ENCODE measurements around the gene LRRC74B. TPM values are rescaled to one million over a fixed set of nuclear protein-coding genes. Genes with fewer than 3 reads are reported as not detected.

Gene LRRC74B
- total and polyA plus RNA-seq, 12 donors, result 0.07 to 0.32 (median 0.19) TPM; not detected in 8

- WGBS, 4 donors, result 73 to 85% (median 77%) methylated on average over 5 of the region's 5 CpGs
- Histone ChIP-seq H3K9me3 (replicated peaks in 1 of 3) (no peaks in the 10 kb centered on the region), H3K36me3 (replicated peaks in 1 of 2) (no peaks in the 10 kb centered on the region), H3K27me3 (no peaks in the 10 kb centered on the region), H3K4me3 (no peak overlapping the region), H3K27ac (no peak overlapping the region), H3K4me1 (replicated peaks in 1 of 2) (no peaks in the 10 kb centered on the region)
- no peak for TF ChIP-seq POLR2A (IDR thresholded peaks at IDR 0.05)
- no peak for TF ChIP-seq CTCF (IDR thresholded peaks at IDR 0.05)
- DNase-seq, result no peak
- intact Hi-C loops (cut with DNase I), result loop anchor here in 1 of 2 donors (10.0 kb wide), 1 partner anchor 221 kb away; no protein-coding TSS in a partner anchor
Observed at GRCh38 chr22:21106000-21106399, 60.3 kb downstream of the LRRC74B start.

DNA sequence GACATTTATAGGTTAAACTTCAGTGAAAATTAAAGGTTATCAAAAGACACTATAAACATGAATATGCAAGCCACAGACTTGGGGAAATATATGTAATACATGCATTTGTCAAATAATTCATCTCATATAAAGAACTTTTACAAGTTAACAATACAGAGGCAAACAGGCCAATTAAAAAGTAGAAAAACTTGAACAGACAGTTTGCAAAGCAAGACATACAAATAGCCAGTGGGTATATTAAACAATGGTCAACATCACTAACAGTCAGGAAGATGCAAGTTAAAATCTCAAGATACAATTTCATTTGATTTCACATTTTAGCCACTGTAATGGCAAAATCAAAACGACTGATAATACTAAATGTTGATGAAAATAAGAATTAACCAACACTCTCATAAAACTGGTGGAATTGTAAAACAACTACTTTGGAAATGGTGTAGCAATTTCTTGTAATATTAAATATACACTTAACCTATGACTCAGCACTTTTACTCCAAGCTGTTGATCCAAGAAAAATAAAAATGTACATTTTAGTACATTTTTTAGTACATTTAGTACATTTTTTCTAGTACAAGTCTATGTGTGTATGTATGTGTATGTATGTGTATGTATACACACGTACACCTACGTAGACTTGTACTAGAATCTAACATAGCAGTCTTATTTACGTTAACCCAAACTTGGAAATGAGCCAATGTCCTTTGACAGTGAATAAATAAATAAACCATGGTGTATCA is 62.8 kb downstream of the LRRC74B start:
- Histone ChIP-seq H3K36me3 (replicated peaks in 1 of 2) (no peaks in the 10 kb centered on the region), H3K4me3 (no peak overlapping the region), H3K27ac (no peak overlapping the region), H3K4me1 (replicated peaks in 1 of 2) (no peaks in the 10 kb centered on the region), H3K27me3 (no peaks in the 10 kb centered on the region), H3K9me3 (replicated peaks in 1 of 3) (no peaks in the 10 kb centered on the region)
- intact Hi-C loops (cut with DNase I), result loop anchor here in 1 of 2 donors (10.0 kb wide), 1 partner anchor 224 kb away; no protein-coding TSS in a partner anchor
- DNase-seq, result no peak
- 77 to 85% (median 84%) methylated on average over 4 of the region's 4 CpGs for WGBS, 4 donors
- no peak for TF ChIP-seq CTCF (IDR thresholded peaks at IDR 0.05)

MicroRNA genes within 50 kb of the gene (microRNA counts, 767-probe panel; counts per million panel counts)
- 0 counts per million in 2 donors for microRNA hsa-miR-649

Small RNA genes lying within 50 kb of the gene (microRNA-seq; reads per million reads assigned to microRNA genes)
- gene MIR649, result 0 reads per million in 3 donors

Small RNA genes lying within 50 kb of the gene (small RNA-seq; reads per million reads assigned to genes)
- 0 reads per million in 2 donors for gene MIR649

Other genes with a start within 250 kb of the LRRC74B start
- 100 to 1,000 TPM in 2 of 9 donors, 10 to 100 TPM in 7; 36.4 to 134 (median 90.6) TPM for gene PI4KA, start 187.1 kb upstream of the LRRC74B start, total RNA-seq
- 10 to 100 TPM; 38.6 to 60.2 (median 39.5) TPM for gene PI4KA, start 187.1 kb upstream of the LRRC74B start, polyA plus RNA-seq
- gene SNAP29, start 186.9 kb upstream of the LRRC74B start, total RNA-seq, result 10 to 100 TPM; 15.1 to 35.2 (median 26.1) TPM
- 10 to 100 TPM; 16.6 to 76.5 (median 19.0) TPM for gene SNAP29, start 186.9 kb upstream of the LRRC74B start, polyA plus RNA-seq
- 10 to 100 TPM; 33.3 to 69.1 (median 52.5) TPM for gene CRKL, start 128.5 kb upstream of the LRRC74B start, total RNA-seq
- gene CRKL, start 128.5 kb upstream of the LRRC74B start, polyA plus RNA-seq, result 10 to 100 TPM; 15.6 to 33.3 (median 25.3) TPM
- gene AIFM3, start 78.7 kb upstream of the LRRC74B start, total RNA-seq, result 1 to 10 TPM in 7 of 9 donors, under 1 TPM in 2; 0.72 to 5.0 (median 1.9) TPM
- gene AIFM3, start 78.7 kb upstream of the LRRC74B start, polyA plus RNA-seq, result 1 to 10 TPM in 2 of 3 donors, under 1 TPM in 1; 0.37 to 9.1 (median 6.1) TPM
- gene LZTR1, start 63.6 kb upstream of the LRRC74B start, total RNA-seq, result 10 to 100 TPM; 34.7 to 76.3 (median 55.7) TPM
- gene LZTR1, start 63.6 kb upstream of the LRRC74B start, polyA plus RNA-seq, result 100 to 1,000 TPM in 1 of 3 donors, 10 to 100 TPM in 2; 32.6 to 100 (median 62.1) TPM
- gene THAP7, start 43.8 kb upstream of the LRRC74B start, total RNA-seq, result 10 to 100 TPM; 32.4 to 63.3 (median 42.3) TPM
- 100 to 1,000 TPM in 2 of 3 donors, 10 to 100 TPM in 1; 15.7 to 189 (median 115) TPM for gene THAP7, start 43.8 kb upstream of the LRRC74B start, polyA plus RNA-seq
- gene P2RX6, start 30.8 kb upstream of the LRRC74B start, total RNA-seq, result 10 to 100 TPM in 1 of 9 donors, 1 to 10 TPM in 8; 1.7 to 11.9 (median 4.6) TPM
- gene P2RX6, start 30.8 kb upstream of the LRRC74B start, polyA plus RNA-seq, result 10 to 100 TPM in 1 of 3 donors, 1 to 10 TPM in 2; 2.2 to 10.3 (median 4.2) TPM
- gene SLC7A4, start 13.4 kb upstream of the LRRC74B start, total RNA-seq, result 1 to 10 TPM in 8 of 9 donors, under 1 TPM in 1; 0.90 to 7.2 (median 3.8) TPM
- 1 to 10 TPM in 1 of 3 donors, under 1 TPM in 2; 0.73 to 3.2 (median 0.94) TPM for gene SLC7A4, start 13.4 kb upstream of the LRRC74B start, polyA plus RNA-seq

All from adrenal gland (tissue), 12 donors.